Muscle of back (tissue), 13 donors: ENCODE results near the gene TBL3. TPM values are rescaled to one million over a fixed set of nuclear protein-coding genes. Genes with fewer than 3 reads are reported as not detected.
"Not testable (repeated sequence)": the region's sequence is repeated elsewhere in the genome, so short reads cannot be mapped to it uniquely, and the experiment has no call there.

Experiments used
- DNase-seq, 3 donors: peaks; one replicate each; pipeline versions ENCODE4 v3.0.0 to v3.0.0-alpha.2; 2013
- long read RNA-seq, 9 donors: transcript quantifications; one replicate each; lab custom pipeline, GENCODE V29; 2026
- polyA plus RNA-seq, 10 donors: library from polyadenylated mRNA; unstranded; fragments of 120-200 nt; gene quantifications; one replicate each; pipeline ENCODE4 v1.2.1, GENCODE V29; 2013; ENCODE audit not compliant: insufficient read length in 10 of 10

The TBL3 gene
- polyA plus RNA-seq, result 10 to 100 TPM; 18.7 to 35.0 (median 27.8) TPM
- long read RNA-seq, donor 1, full-length matches to known transcripts, result 8 of 8 reads
- long read RNA-seq, donor 1, partial matches to known transcripts, result 0 of 8 reads
- long read RNA-seq, donor 1, other reads (novel, unspliced or antisense), result 0 of 8 reads
- long read RNA-seq, donor 2, full-length matches to known transcripts, result 4 of 4 reads
- long read RNA-seq, donor 2, partial matches to known transcripts, result 0 of 4 reads
- long read RNA-seq, donor 2, other reads (novel, unspliced or antisense), result 0 of 4 reads
- long read RNA-seq, donor 3, result 0 reads
- long read RNA-seq, donor 4, result 0 reads
- long read RNA-seq, donor 5, full-length matches to known transcripts, result 2 of 2 reads
- long read RNA-seq, donor 5, partial matches to known transcripts, result 0 of 2 reads
- long read RNA-seq, donor 5, other reads (novel, unspliced or antisense), result 0 of 2 reads
- long read RNA-seq, donor 6, full-length matches to known transcripts, result 9 of 9 reads
- long read RNA-seq, donor 6, partial matches to known transcripts, result 0 of 9 reads
- long read RNA-seq, donor 6, other reads (novel, unspliced or antisense), result 0 of 9 reads
- long read RNA-seq, donor 7, partial matches to known transcripts, result 5 of 5 reads
- long read RNA-seq, donor 7, other reads (novel, unspliced or antisense), result 0 of 5 reads
- long read RNA-seq, donor 8, full-length matches to known transcripts, result 5 of 5 reads
- long read RNA-seq, donor 8, partial matches to known transcripts, result 0 of 5 reads
- long read RNA-seq, donor 8, other reads (novel, unspliced or antisense), result 0 of 5 reads
- long read RNA-seq, donor 9, full-length matches to known transcripts, result 1 of 1 reads
- long read RNA-seq, donor 9, partial matches to known transcripts, result 0 of 1 reads
- long read RNA-seq, donor 9, other reads (novel, unspliced or antisense), result 0 of 1 reads

GRCh38 chr16:1971796-1972489 is at the start of gene TBL3:
Gene TBL3 (plus strand): TSS chr16:1972053. CDS start chr16:1972165, 112 bp downstream.
- peak; percentile 95 to 98 (median 97) for DNase-seq

GRCh38 chr16:1922357-1922756 is 49.5 kb upstream of the TBL3 start:
- no peak for DNase-seq

GRCh38 chr16:1923299-1924034 is 48.4 kb upstream of the TBL3 start:
- peak in 1 of 3 donors; percentile 63 for DNase-seq

GRCh38 chr16:1924095-1924494 is 47.8 kb upstream of the TBL3 start:
- no peak for DNase-seq

GRCh38 chr16:1926271-1926670 is 45.6 kb upstream of the TBL3 start:
- DNase-seq, result no peak

GRCh38 chr16:1929105-1929504 is 42.7 kb upstream of the TBL3 start:
- peak in 1 of 3 donors; percentile 63 for DNase-seq

- DNase-seq, result peak; percentile 81 to 94 (median 91)
Measured at GRCh38 chr16:1929578-1930337, 42.1 kb upstream of the TBL3 start.

- no peak for DNase-seq
Measured at GRCh38 chr16:1930338-1930720, 41.5 kb upstream of the TBL3 start.

GRCh38 chr16:1932050-1933028 is 39.5 kb upstream of the TBL3 start:
- DNase-seq, result no peak

GRCh38 chr16:1933097-1933661 is 38.7 kb upstream of the TBL3 start:
- no peak for DNase-seq

- no peak for DNase-seq
Measured at GRCh38 chr16:1936945-1937479, 34.8 kb upstream of the TBL3 start.

GRCh38 chr16:1938316-1938715 is 33.5 kb upstream of the TBL3 start:
- no peak for DNase-seq

GRCh38 chr16:1938910-1939309 is 32.9 kb upstream of the TBL3 start:
- no peak for DNase-seq

GRCh38 chr16:1939833-1940232 is 32.0 kb upstream of the TBL3 start:
- DNase-seq, result not testable (repeated sequence)

GRCh38 chr16:1940273-1941161 is 31.3 kb upstream of the TBL3 start:
- DNase-seq, result no peak

GRCh38 chr16:1941162-1942046 is 30.4 kb upstream of the TBL3 start:
- DNase-seq, result no peak
